ENCODE results near the gene ELF1.
A peak's percentile ranks its signal among the peaks of the same experiment; 100 is the strongest.

The ELF1 gene

GRCh38 chr13:41034382-41034781, 15.3 kb upstream of the ELF1 start:
- H3K79me2 ChIP-seq (ENCODE audit: insufficient read depth, low read length), result peaks cover 91% of the 10 kb centered on the region
- H2AFZ ChIP-seq (ENCODE audit: low read depth, low read length, severe bottlenecking), result no peak overlapping the region
- H4K20me1 ChIP-seq (ENCODE audit: low read depth, low read length), result no peaks in the 10 kb centered on the region
- no peaks in the 10 kb centered on the region for H3K27me3 ChIP-seq (ENCODE audit: low read length)
- no peaks in the 10 kb centered on the region for H3K9me3 ChIP-seq (ENCODE audit: insufficient read depth, low read length)
- H3K9me2 ChIP-seq (replicated peaks; ENCODE audit: insufficient read depth, low read length), result no peaks in the 10 kb centered on the region
- TF ChIP-seq, protein P1, sequence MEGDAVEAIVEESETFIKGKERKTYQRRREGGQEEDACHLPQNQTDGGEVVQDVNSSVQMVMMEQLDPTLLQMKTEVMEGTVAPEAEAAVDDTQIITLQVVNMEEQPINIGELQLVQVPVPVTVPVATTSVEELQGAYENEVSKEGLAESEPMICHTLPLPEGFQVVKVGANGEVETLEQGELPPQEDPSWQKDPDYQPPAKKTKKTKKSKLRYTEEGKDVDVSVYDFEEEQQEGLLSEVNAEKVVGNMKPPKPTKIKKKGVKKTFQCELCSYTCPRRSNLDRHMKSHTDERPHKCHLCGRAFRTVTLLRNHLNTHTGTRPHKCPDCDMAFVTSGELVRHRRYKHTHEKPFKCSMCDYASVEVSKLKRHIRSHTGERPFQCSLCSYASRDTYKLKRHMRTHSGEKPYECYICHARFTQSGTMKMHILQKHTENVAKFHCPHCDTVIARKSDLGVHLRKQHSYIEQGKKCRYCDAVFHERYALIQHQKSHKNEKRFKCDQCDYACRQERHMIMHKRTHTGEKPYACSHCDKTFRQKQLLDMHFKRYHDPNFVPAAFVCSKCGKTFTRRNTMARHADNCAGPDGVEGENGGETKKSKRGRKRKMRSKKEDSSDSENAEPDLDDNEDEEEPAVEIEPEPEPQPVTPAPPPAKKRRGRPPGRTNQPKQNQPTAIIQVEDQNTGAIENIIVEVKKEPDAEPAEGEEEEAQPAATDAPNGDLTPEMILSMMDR (IDR thresholded peaks at IDR 0.05; ENCODE audit: insufficient read depth, low read length, poor library complexity, severe bottlenecking), result no peak
- no peak for TF ChIP-seq EZH2phosphoT487 (conservative IDR thresholded peaks at IDR 0.05; ENCODE audit: low read length)
- H3K27ac ChIP-seq (ENCODE audit: low read depth, low read length), result no peak overlapping the region
- no peak overlapping the region for H3K9ac ChIP-seq (ENCODE audit: low read length)
- H3F3A ChIP-seq (ENCODE audit: insufficient read depth), result 0 out of 2 replicates have a peak, but pooled peaks cover 2% of the 10 kb centered on the region
- H3K36me3 ChIP-seq (ENCODE audit: low read length), result no peaks in the 10 kb centered on the region
- no peak overlapping the region for H3K4me3 ChIP-seq (ENCODE audit: insufficient read depth, low read length, poor library complexity, severe bottlenecking)
- no peak overlapping the region for H3K4me2 ChIP-seq (ENCODE audit: low read depth, low read length, poor library complexity, severe bottlenecking)

DNA sequence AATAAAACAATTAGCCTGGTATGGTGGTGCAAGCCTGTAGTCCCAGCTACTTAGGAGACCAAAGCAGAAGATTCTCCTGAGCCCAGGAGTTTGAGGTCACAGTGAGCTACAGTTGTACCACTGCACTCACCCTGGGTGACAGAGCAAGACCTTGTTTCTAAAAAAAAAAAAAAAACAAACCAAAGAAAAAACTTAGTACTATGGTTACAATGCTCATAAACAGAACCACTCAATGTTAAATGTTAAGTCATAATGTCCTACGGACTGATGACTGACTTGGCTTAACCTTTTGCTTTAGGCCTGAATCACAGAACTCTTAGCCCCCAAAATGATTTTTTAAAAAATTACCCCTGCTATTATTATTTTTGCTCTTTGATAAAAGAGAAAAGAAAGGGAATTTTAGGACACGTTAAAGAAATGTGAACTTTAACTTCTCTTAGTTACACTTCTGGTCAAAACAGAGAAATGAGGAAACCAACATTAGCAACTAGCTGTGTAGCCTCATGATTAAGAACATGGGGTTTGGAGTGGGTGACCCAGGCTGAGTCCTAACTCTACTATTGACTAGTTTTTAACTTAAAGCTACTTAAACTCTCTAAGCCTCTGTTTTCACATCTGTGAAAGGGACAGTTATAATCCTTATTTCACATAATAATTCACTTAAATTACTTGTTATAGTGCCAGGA, 13.7 kb upstream of the ELF1 start:
- H3K79me2 ChIP-seq (ENCODE audit: insufficient read depth, low read length), result peaks cover 92% of the 10 kb centered on the region
- H3K4me3 ChIP-seq (ENCODE audit: insufficient read depth, low read length, poor library complexity, severe bottlenecking), result no peak overlapping the region
- H3K36me3 ChIP-seq (ENCODE audit: low read length), result no peaks in the 10 kb centered on the region
- no peaks in the 10 kb centered on the region for H4K20me1 ChIP-seq (ENCODE audit: low read depth, low read length)
- no peaks in the 10 kb centered on the region for H3K9me2 ChIP-seq (replicated peaks; ENCODE audit: insufficient read depth, low read length)
- no peaks in the 10 kb centered on the region for H3K9me3 ChIP-seq (ENCODE audit: insufficient read depth, low read length)
- H3K4me2 ChIP-seq (ENCODE audit: low read depth, low read length, poor library complexity, severe bottlenecking), result no peak overlapping the region
- no peak overlapping the region for H2AFZ ChIP-seq (ENCODE audit: low read depth, low read length, severe bottlenecking)
- TF ChIP-seq, protein P1 (IDR thresholded peaks at IDR 0.05; ENCODE audit: insufficient read depth, low read length, poor library complexity, severe bottlenecking), result no peak
- no peak for TF ChIP-seq EZH2phosphoT487 (conservative IDR thresholded peaks at IDR 0.05; ENCODE audit: low read length)
- H3F3A ChIP-seq (ENCODE audit: insufficient read depth), result 0 out of 2 replicates have a peak, but pooled peaks cover 2% of the 10 kb centered on the region
- no peaks in the 10 kb centered on the region for H3K27me3 ChIP-seq (ENCODE audit: low read length)
- peak overlapping the region; percentile 10; the same call in 1 of the 2 replicates for H3K27ac ChIP-seq (ENCODE audit: low read depth, low read length)
- no peak overlapping the region for H3K9ac ChIP-seq (ENCODE audit: low read length)

DNA sequence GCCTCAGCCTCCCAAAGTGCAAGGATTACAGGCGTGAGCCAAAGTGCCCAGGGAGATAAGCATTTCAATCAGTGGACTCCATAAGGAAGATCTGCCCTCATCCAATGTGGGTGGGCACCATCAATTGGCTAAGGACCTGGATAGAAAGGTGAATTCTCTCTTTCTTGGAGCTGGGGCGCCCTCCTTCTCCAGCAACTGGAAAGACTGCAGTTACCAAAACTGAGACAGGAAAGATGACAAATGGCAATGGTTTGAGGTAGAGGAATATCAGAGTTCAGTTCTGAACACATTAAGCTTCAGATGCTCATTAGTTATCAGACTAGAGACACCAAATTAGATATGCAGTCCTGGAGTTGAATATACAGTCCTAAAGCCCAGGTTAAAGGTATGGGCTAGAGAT, 10.5 kb upstream of the ELF1 start:
- Histone ChIP-seq H3K36me3 (ENCODE audit: low read length) (no peaks in the 10 kb centered on the region; the same call in 1 of the 2 replicates), H2AFZ (ENCODE audit: low read depth, low read length, severe bottlenecking) (no peak overlapping the region), H3K9me2 (replicated peaks; ENCODE audit: insufficient read depth, low read length) (no peaks in the 10 kb centered on the region), H3K79me2 (ENCODE audit: insufficient read depth, low read length) (peaks cover 96% of the 10 kb centered on the region), H3K9ac (ENCODE audit: low read length) (no peak overlapping the region), H3K4me3 (ENCODE audit: insufficient read depth, low read length, poor library complexity, severe bottlenecking) (no peak overlapping the region), H3K4me2 (ENCODE audit: low read depth, low read length, poor library complexity, severe bottlenecking) (no peak overlapping the region), H3K27me3 (ENCODE audit: low read length) (no peaks in the 10 kb centered on the region), H3K27ac (ENCODE audit: low read depth, low read length) (no peak overlapping the region), H3F3A (ENCODE audit: insufficient read depth) (0 out of 2 replicates have a peak, but pooled peaks cover 2% of the 10 kb centered on the region), H3K9me3 (ENCODE audit: insufficient read depth, low read length) (no peaks in the 10 kb centered on the region), H4K20me1 (ENCODE audit: low read depth, low read length) (no peaks in the 10 kb centered on the region; the same call in 1 of the 2 replicates)
- TF ChIP-seq EZH2phosphoT487 (conservative IDR thresholded peaks at IDR 0.05; ENCODE audit: low read length), result no peak
- TF ChIP-seq, protein P1 (IDR thresholded peaks at IDR 0.05; ENCODE audit: insufficient read depth, low read length, poor library complexity, severe bottlenecking), result no peak

Measured in SU-DHL-6 (cell line).